Renal cortical epithelial cell (primary cell): Measurements from ENCODE around the gene MKKS. TPM values are rescaled to one million over a fixed set of nuclear protein-coding genes. Genes with fewer than 3 reads are reported as not detected.
"Not testable (repeated sequence)": the region's sequence is repeated elsewhere in the genome, so short reads cannot be mapped to it uniquely, and the experiment has no call there.

Experiments
- DNase-seq: peaks from one replicate; pipeline ENCODE4 v3.0.0-alpha.2; 2011; ENCODE audit warnings: low read depth
- total RNA-seq: library from RNA; depleted of rRNA; stranded (reverse); fragments of >200 nt; gene quantifications from 2 replicates; pipeline ENCODE4 v1.2.3, GENCODE V29; 2014

MKKS gene
- total RNA-seq, 1 donor from 2014 or later = 25.4 TPM

GRCh38 chr20:10449270-10449669 is 15.2 kb upstream of the MKKS start:
- DNase-seq = no peak

GRCh38 chr20:10448270-10449156 is 14.5 kb upstream of the MKKS start:
- no peak for DNase-seq

- no peak for DNase-seq
Observed at GRCh38 chr20:10447028-10447427, 13.0 kb upstream of the MKKS start.

- DNase-seq = no peak
Observed at GRCh38 chr20:10445758-10446157, 11.7 kb upstream of the MKKS start.

GRCh38 chr20:10443936-10444335 is 9.9 kb upstream of the MKKS start:
- DNase-seq = no peak

- DNase-seq = no peak
Observed at GRCh38 chr20:10438217-10438616, 4.2 kb upstream of the MKKS start.

- no peak for DNase-seq
Observed at GRCh38 chr20:10436053-10436699, 2.2 kb upstream of the MKKS start.

GRCh38 chr20:10434832-10435812 is 1.1 kb upstream of the MKKS start, which contains the start of gene SLX4IP:
Gene SLX4IP (plus strand): TSS chr20:10435305. CDS start chr20:10458205, 22,900 bp downstream.
- DNase-seq = peak; percentile 96

- peak; percentile 98 for DNase-seq
Observed at GRCh38 chr20:10434467-10434831, 427 bp upstream of the MKKS start.

GRCh38 chr20:10433014-10433622 is 904 bp downstream of the MKKS start:
- no peak for DNase-seq

- no peak for DNase-seq
Observed at GRCh38 chr20:10432079-10432478, 1.9 kb downstream of the MKKS start.

- DNase-seq = no peak
Observed at GRCh38 chr20:10430704-10431103, 3.3 kb downstream of the MKKS start.

GRCh38 chr20:10430000-10430466 is 4.0 kb downstream of the MKKS start:
- DNase-seq = peak; percentile 39

GRCh38 chr20:10429443-10429981 is 4.5 kb downstream of the MKKS start:
- no peak for DNase-seq

GRCh38 chr20:10428008-10428407 is 6.0 kb downstream of the MKKS start:
- DNase-seq = no peak

- peak; percentile 57 for DNase-seq
Observed at GRCh38 chr20:10427060-10427692, 6.8 kb downstream of the MKKS start.

- peak; percentile 41 for DNase-seq
Observed at GRCh38 chr20:10423735-10424134, 10.3 kb downstream of the MKKS start.

GRCh38 chr20:10419550-10420133 is 14.4 kb downstream of the MKKS start:
- DNase-seq = peak; percentile 72

GRCh38 chr20:10417218-10417617 is 16.8 kb downstream of the MKKS start:
- not testable (repeated sequence) for DNase-seq

GRCh38 chr20:10415013-10415650 is 18.9 kb downstream of the MKKS start:
- DNase-seq = peak; percentile 29
